ENCODE data around the gene SIK1.
"Not testable (repeated sequence)": the region's sequence is repeated elsewhere in the genome, so short reads cannot be mapped to it uniquely, and the experiment has no call there.

SIK1 gene

DNA sequence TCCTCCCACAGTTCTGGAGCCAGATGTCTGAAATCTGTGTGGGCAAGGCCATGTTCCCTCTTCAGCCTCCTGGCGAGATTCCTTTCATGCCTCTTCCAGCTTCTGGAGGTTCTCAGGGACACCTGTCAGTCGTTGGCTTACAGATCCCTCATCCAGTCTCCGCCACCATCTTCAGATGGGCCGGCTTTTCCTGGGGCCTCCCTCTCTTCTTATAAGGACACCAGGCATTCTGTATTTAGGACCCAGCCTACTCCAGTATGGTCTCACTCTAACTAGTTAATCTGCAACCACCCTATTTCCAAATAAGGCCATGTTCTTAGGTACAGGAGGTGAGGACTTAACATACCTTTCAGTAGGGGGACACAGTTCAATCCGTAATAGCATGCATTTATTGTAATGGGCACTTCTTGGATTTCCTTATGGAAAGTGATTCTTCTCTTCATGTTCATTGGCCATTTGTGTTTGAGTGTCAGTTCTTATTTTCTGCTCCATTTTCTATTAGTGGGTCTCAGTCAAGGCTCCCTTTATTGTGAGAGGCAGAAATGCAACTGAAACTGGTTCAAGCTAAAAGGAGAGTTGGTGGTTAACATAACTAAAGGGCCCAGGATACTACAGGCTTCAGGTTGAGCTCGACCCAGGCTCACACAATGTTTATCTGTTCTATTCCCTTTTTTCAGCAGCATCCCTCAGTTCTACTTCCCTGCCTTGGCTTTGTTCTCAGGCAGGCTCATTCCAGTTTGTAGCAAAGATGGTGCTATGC is 12.6 kb upstream of the SIK1 start:
- DNase-seq (ENCODE audit: low read depth in 2 of 2) = not testable (repeated sequence)

DNA sequence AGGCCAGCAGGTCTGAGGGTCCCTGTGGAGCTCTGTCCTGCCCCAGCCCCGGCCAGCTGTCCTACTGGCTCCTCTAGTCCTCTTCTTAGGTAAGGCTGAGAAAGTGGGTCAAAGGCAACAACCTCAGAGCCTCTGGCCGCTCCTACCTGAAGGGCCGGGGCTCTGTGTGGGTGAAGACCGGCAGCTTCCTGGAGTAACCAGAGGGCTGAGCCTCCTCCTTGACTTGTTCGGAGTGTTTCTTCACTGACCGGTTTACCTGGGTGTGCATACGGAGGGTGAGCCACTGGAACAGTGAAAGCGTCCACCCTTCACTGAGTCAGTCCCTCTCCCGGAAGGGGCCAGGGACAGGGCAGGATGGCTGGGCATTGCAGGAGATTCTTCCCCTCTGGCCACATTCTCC is 9.3 kb upstream of the SIK1 start:
- not testable (repeated sequence) for DNase-seq (ENCODE audit: low read depth in 2 of 2)

DNA sequence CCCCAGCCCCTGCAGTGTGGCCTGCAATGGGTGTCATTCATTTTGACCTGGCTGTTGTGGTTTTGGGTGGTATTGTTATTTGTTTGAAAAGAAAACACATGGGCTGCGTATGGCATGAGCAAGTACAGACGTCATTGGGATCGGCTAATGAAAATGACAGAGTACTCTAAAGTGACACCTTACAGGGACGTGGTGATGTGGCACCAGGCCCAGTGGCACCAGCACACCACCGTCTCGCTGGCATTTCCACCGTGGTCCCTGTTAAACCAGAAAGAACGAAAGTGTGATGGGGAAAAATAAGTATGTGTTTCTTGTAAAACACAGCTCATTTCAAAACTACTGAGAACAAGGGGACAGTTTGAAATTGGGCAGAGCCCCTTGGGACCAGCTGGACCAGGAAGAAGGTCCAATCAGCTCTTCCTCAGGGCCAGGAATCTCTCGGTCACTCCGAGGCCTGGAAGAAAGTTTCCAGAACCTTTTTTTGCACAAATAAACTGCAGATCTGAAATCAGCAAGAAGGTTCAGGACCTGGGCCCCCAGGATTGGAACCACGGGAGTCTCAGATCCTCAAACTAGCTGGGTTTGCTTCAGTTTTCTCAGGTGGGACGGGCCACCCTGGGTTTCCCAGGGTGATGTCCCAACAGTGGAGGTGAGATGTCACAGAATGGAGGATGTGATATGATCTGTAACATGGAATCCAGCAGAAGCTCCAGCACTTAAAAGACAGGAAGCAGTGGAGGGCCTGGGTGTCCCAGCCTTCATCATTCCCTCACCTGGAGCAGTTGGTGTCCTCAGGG is 6.6 kb upstream of the SIK1 start:
- DNase-seq (ENCODE audit: low read depth in 2 of 2) = not testable (repeated sequence)

DNA sequence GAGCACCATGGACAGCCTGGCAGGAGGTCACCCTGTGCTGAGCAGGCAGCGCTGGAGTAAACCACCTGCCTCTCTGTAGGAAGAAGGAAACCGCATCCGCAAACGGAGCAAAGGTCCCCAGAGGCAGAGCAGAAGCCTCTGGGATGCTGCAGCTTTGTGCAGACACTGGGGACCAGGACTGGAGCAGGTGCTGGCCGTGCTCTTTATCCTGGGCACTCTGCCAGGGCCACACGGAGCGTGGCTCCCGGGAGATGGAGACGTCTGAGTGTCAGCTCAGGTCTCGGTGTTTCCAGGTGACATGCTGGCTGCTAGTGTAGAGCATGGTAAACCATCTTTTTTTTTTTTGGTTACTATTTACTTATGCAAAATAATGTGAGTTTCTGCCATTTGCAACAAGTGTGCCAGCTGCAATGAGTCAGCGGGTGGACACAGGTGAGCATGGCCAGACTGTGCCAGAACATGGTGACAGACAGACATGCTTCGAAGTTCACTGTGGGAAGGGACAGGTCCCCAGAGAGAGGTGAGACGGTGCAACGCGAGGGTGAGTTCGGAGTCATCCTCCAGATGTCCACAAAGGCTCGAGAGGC is 4.0 kb upstream of the SIK1 start:
- not testable (repeated sequence) for DNase-seq (ENCODE audit: low read depth in 2 of 2)

DNA sequence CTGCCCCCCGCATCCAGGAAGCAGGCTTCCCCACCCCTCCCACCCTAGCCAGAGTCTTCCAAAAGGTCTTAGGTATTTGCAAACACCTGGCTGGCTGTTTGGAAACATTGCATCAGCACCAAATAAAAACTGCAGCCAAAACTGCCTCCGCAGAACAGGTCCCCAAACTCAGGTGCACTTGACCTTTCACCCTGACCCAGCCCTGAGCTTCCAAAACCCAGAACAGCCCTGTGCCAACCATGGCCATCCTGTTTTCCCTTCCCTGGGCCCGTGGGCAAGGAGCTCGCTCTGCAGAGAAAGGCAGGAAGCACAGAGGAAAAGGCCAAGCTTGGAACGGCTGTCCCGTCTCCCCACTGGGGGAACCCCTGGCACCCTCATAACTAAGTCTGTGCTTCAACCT is 2.0 kb upstream of the SIK1 start:
- DNase-seq (ENCODE audit: low read depth in 2 of 2) = not testable (repeated sequence)

DNA sequence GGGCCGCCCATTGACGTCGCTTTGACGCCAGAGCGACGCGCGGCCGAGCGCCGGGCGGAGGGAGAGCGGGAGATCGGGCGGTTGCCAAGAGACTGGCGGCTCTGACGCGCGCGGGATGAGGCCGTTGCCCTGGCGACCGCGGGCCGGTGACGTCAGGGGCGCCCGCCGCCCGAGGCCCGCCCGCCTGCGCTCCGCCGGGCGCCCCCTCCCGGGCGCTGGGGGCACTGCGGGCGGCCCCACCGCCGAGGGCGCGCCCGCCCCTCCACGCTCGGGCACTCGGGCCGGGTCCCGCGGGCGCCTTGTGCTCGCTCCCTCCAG is 270 bp upstream of the SIK1 start:
- not testable (repeated sequence) for DNase-seq (ENCODE audit: low read depth in 2 of 2)

DNA sequence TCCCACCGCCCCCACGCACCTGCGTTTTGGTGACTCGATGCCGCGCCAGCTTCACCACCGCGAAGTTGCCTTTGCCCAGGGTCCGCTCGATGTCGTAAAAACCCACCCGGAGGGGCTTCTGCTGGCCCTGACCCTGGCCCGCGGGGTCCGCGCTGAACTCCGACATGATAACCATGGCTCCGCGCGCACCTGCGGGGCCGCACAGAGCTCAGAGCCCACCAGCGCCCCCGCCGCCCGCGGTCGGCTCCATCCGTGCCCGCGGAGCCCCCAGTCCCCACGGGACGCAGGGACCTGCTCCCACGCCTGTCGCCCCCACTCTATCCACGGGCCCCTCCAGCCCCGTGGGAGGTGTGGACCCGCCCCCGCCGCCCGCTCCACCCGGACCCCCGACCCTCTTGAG is 927 bp downstream of the SIK1 start:
- DNase-seq (ENCODE audit: low read depth in 2 of 2) = not testable (repeated sequence)

DNA sequence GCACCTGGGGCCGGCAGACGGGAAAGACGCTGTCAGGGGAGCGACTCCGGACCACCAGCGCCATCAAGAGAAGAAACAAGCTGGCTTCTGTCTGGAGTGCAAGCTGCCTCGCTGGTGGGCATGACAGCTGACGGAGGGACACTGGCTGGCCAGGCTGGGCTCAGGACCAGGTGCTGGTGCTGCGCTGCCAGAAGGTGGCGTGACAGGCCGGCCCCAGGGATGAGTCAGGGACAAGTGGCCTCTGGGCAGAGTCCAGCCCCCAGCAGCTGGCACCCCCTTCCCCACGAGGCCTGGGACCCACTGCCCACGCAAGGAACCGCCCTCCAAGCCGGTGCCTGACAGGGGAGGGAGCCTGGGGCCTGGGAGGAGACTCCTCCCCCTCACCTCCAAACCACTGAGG is 7.5 kb downstream of the SIK1 start:
- DNase-seq (ENCODE audit: low read depth in 2 of 2) = not testable (repeated sequence)

DNA sequence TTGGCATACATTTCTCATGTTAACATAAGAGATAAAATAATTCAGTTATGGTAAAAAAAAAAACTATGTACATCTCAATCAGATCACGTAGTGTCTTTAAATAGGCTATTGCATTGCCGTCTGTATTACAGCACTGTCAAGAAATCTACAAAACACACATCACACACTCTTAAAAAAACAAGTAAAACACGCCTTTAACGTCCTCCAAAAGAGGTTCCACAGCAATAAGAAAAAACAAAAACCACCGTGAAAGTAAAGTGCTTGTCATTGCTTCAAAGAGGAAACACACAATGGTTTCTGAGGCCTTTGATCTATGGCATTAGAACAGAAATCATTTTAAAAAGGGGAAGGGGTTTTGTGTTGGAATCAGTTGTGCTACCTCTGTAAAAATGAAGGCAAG is 12.4 kb downstream of the SIK1 start:
- not testable (repeated sequence) for DNase-seq (ENCODE audit: low read depth in 2 of 2)

DNA sequence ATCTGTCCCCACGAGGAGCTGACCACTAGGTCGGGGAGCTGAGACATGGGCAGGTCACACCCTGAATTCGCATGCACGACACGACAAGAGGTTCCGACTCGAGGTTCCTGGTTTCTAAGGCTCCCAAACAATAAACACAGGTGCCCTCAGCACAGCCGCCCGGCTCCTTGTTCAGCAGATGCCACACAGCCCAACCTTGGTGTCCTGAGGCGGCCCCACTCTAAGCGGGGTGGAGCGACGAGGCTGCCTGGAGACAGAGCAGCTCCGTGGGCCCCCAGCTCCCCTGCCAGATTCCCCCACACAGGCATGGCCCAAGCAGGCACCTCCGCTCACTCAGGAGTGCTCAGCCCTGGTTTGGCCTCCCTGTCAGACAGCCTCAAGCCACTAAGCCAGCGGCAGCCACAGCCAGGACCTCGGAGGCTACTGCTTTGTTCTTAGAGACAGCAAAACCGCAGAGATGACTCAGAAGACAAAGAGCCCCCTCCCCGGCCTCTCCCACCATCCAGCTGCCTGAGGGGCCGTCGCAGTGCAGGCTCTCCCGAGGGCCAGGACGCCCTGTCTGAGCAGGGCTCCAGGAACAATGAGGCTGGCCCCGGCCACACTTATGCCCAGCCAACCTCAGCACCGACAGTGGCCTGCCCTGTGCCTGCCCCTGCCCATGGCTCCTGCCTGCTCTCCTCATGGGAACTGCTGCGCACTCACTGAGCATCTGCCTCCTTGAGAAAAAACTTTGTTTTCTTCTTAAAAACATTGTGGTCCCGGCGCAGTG is 14.7 kb downstream of the SIK1 start:
- not testable (repeated sequence) for DNase-seq (ENCODE audit: low read depth in 2 of 2)

DNA sequence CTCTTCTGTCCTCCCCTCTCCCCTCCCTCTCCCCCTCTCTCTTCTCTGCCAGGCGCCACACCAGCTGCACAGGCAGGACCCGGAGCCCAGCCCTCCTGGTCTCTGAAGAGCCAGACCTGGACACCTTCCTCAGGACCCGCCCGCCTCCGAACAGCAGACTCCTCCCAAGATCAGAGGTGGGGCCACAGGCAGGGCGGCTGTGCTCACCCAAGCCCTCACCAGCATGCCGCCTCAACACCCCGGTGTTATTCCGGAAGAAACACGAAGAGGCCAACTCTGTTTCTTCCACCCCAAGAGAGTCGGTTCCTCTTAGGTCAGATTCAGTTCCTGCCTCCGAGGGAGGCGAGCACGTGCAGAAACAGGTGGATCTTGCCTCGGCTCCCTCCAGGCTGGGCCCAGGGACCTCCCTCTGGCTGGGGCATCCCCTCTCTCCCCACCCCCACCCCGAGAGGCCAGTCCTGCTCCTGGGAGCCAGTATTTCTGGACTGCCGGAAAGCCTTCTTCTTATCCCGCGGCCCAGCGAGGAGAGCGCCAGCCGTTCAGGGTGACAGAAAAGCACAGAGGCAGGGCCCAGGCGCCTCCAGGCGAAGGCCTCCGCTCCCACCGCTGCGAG is 16.4 kb downstream of the SIK1 start:
- not testable (repeated sequence) for DNase-seq (ENCODE audit: low read depth in 2 of 2)

DNA sequence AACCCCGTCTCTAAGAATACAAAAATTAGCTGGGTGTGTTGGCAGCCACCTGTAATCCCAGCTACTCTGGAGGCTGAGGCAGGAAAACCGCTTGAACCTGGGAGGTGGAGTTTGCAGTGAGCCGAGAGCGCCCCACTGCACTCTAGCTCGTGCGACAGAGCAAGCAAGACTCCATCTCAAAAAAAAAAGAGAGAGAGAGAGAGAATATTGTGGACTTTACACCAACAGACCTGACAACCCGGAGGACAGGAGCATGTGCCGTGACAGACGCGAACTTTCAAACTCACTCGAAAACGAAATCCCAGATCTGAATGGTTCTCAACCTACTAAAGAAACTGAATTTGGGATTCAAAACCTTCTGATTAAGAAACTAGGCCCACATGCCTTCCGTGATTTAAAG is 19.8 kb downstream of the SIK1 start:
- DNase-seq (ENCODE audit: low read depth in 2 of 2) = not testable (repeated sequence)

DNA sequence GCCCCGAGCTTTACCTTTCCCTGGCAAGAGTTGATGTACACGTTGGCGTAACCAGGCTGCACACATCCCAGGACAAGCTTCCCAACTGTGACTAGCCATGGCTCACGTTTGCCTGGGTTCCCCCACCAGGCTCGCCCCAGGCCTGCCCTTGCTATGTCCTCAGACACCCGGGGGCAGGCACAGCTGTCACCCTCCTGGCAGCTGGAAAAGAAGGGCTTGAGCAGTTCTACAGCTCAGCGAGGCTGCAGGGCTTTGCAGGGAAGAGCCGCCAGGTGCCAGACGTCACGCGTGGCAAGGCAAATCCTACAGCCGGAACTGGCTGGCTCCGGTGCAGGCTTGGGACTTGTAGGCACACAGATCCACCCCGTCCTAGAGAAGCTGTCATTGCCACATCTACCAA is 22.5 kb downstream of the SIK1 start:
- not testable (repeated sequence) for DNase-seq (ENCODE audit: low read depth in 2 of 2)

DNA sequence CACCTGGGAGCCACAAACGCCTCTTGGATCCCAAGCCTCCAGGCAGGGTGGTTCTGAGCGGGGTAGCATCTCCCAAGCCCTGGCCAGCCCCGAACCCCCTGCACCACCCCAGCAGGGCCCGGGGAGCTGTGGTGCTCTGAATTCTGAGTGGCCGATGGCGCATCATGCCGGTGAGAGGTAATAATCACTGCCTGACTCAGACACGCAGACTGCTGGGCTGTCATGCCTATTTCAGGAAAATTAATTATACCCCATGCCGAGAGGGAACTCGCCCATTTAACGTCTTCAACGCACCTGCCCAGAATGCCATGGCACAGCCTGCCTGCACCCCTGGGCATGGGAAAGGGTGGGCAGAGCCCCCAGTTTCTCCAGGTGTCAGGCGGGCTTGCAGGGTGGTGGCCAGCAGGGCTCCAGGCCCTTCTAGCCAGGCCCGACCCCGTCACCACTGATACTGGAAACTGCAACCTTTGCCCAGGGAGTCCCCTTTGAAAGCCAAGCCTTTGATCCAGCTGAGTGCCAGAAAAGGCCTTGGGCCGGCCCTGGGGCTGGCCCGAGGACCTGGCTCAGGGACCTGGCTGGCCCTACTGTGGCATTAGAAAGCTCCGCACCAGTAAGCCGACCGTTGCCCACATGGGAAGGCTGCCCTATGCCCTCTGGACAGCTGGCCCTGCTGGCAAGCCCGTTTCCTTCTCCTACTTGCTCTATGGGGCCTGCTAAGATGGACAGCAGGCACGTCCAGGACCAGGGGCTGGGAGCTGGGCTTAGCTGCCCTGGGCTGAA is 23.1 kb downstream of the SIK1 start:
- DNase-seq (ENCODE audit: low read depth in 2 of 2) = not testable (repeated sequence)

DNA sequence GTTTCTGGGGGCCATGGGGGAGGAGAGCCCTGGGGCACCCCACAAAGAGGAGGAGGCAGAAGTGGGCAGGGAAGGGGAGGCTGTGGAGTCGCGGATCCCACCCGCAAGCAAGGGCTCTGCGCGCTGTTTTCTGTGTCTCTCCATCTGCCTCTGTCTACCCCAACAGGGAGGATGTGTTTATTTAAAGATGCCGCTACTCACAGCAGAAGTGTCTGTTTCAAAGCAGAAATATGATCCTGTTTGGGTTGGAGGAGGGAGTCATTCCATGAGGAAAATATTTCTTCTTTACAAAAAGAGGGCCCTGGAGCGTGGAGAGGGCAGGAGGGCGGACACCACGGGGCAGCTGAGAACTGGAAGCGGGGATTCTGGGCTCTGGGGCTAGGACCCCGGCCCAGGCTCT is 25.8 kb downstream of the SIK1 start:
- not testable (repeated sequence) for DNase-seq (ENCODE audit: low read depth in 2 of 2)

DNA sequence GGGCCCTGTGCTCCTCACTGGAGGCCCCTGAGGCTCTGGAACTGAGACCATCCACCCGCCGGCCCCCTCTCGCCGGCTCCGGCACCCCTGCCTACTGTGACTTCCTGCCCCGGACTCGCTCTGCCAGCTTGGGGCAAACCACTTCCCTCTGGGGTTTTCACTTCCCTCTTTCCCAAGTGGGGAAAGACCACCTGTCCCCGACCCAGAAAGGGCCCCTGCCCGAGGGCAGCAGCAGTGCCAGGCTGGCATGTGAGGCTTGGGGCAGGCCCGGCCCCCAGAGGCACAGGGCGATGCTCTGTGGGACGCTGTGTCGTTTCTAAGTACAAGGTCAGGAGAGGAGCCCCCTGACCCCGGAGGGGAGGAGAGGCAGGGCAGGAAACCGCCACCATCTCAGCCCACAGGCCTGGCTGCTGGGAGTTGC is 27.3 kb downstream of the SIK1 start:
- not testable (repeated sequence) for DNase-seq (ENCODE audit: low read depth in 2 of 2)

DNA sequence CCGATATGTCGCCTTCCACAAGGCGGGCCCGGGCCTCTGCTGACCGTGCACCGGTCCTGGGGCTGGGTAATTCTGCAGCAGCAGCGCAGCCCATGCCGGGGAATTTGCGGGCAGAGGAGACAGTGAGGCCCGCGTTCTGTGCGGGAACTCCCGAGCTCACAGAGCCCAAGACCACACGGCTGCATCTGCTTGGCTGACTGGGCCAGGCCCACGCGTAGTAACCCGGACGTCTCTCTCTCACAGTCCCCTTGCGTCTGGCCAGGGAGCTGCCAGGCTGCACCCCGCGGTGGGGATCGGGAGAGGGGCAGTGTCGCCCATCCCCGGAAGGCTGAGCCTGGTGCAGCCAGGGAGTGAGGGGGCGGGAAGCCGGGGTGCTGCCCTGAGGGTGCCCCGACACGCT is 27.8 kb downstream of the SIK1 start:
- not testable (repeated sequence) for DNase-seq (ENCODE audit: low read depth in 2 of 2)

DNA sequence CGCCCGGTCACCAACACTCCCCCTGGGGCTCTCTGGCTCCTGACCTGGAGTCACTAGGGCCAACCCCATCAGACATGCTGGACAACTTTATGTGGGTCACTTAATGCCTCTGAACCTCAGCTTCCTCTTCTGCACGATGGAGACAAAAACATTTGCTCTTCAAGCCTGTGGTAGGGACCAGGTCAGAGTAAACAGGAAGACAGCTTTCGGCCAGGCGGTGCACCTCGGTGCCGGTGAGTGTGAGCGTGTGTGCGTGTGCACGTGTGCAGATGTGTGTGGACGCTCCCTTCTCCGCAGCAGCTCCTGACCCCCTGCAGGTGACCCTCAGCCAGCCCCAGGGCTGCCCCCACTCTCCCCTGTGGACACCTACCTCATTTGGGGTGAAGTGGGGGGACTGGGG is 28.4 kb downstream of the SIK1 start:
- not testable (repeated sequence) for DNase-seq (ENCODE audit: low read depth in 2 of 2)

DNA sequence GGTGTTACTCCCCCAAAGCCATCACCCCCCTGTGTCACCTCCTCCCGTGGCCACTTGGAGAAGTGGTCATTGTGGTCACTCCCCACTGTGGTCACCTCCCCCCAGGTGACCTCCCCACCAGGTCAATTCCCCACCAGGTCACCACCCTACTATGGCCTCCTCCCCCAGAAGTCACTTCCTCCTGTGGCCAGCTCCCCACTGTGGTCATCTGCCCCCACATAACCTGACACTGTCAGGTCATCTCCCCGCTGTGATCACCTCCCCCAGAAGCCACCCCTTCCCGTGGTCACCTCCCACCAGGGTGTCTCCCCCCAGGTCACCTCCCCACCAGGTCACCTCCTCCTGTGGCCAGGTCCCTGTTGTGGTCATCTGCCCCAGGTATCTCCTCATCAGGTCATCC is 28.9 kb downstream of the SIK1 start:
- DNase-seq (ENCODE audit: low read depth in 2 of 2) = not testable (repeated sequence)

DNA sequence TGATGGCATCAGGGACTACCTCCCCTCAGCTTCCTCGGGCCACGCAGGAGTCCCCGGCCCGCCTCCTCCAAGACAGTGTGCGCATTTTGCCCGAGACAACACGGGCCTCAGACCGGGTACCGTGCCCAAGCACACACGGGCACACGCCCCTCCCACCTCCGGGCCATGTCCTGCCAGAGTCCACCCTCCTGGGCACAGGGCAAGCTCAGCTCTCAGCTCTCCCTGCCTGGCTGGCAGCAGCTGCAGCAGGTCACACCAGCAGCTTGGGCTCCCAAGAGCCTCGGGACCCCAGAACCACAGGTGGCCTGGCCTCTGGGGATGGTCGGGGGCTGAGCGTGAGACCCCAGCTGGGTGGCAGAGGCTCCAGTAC is 29.5 kb downstream of the SIK1 start:
- DNase-seq (ENCODE audit: low read depth in 2 of 2) = not testable (repeated sequence)

All from stimulated activated CD4-positive, alpha-beta T cell treated with anti-CD3 and anti-CD28 coated beads, Interleukin-1b, Interleukin-23, amount 100 ng/mL, for 4 hours (primary cell).